CD4-positive, alpha-beta T cell (primary cell): ENCODE measurements around the gene ACADVL. TPM values are rescaled to one million over a fixed set of nuclear protein-coding genes. Genes with fewer than 3 reads are reported as not detected.
A peak's percentile ranks its signal among the peaks of the same experiment; 100 is the strongest.

Experiments
- ATAC-seq: fragments of 200-7000 bp; cut with Tn5 transposase; one replicate; pipeline ENCODE4 v1.10.0; 2022; ENCODE audit warnings: mild to moderate bottlenecking; ENCODE audit not compliant: poor library complexity
- CTCF ChIA-PET: fragments of 350-600 bp; sonication (Branson Sonifier 250); formaldehyde crosslinking; loops from one replicate; lab custom pipeline; 2021; ENCODE audit warnings: antibody characterized with exemption, inconsistent platforms; lab: Charles Lee
- POLR2A ChIA-PET: fragments of 350-600 bp; sonication (Branson Sonifier 250); formaldehyde crosslinking; loops from one replicate; lab custom pipeline; 2021; ENCODE audit warnings: antibody characterized with exemption, inconsistent platforms; lab: Charles Lee
- DNase-seq, 14 experiments: peaks; one replicate each; pipeline ENCODE4 v3.0.0-alpha.2; 2013 to 2020; ENCODE audit warnings: mixed read lengths in 2 of 14
- H3K27ac ChIP-seq, 2 donors: one replicate each; pipeline versions ENCODE4 v1.5.1 to v1.7.0; 2013; ENCODE audit warnings: low read length in 2 of 2, low read depth in 1 of 2, mild to moderate bottlenecking in 1 of 2
- H3K27me3 ChIP-seq, 2 experiments: 1 replicate in 1 of 2; 2 replicates in 1 of 2; pipeline versions ENCODE4 v1.6.1 to v1.7.0; 2013; ENCODE audit warnings: low read length in 2 of 2, control low read depth in 1 of 2, mild to moderate bottlenecking in 1 of 2, moderate library complexity in 1 of 2; ENCODE audit not compliant: insufficient read depth in 2 of 2, control insufficient read depth in 1 of 2
- H3K36me3 ChIP-seq: one replicate; pipeline ENCODE4 v1.6.1; 2013; ENCODE audit warnings: low read length, control low read depth; ENCODE audit not compliant: insufficient read depth
- H3K4me1 ChIP-seq: one replicate; pipeline ENCODE4 v1.6.1; 2013; ENCODE audit warnings: low read length, control low read depth; ENCODE audit not compliant: insufficient read depth
- H3K4me3 ChIP-seq: one replicate; pipeline ENCODE4 v1.5.1; 2013; ENCODE audit warnings: mild to moderate bottlenecking, low read length, moderate library complexity
- H3K9me3 ChIP-seq, 2 experiments: 1 replicate in 1 of 2; 2 replicates in 1 of 2; pipeline versions ENCODE4 v1.6.1 to v1.7.0; 2013; ENCODE audit warnings: low read length in 2 of 2, mild to moderate bottlenecking in 2 of 2, control low read depth in 1 of 2, moderate library complexity in 1 of 2; ENCODE audit not compliant: control insufficient read depth in 1 of 2, insufficient read depth in 1 of 2
- H3K27ac Mint-ChIP-seq: one replicate; pipeline ENCODE4 v1.8.0; 2020; ENCODE audit warnings: mixed read lengths
- H3K27me3 Mint-ChIP-seq: one replicate; pipeline ENCODE4 v1.8.0; 2021; ENCODE audit warnings: mixed read lengths
- H3K36me3 Mint-ChIP-seq: one replicate; pipeline ENCODE4 v1.8.0; 2021; ENCODE audit warnings: low read depth, mixed read lengths
- H3K4me1 Mint-ChIP-seq: one replicate; pipeline ENCODE4 v1.8.0; 2021; ENCODE audit warnings: low read depth, mixed read lengths
- H3K4me3 Mint-ChIP-seq: one replicate; pipeline ENCODE4 v1.8.0; 2020; ENCODE audit warnings: mild to moderate bottlenecking, mixed read lengths
- H3K9me3 Mint-ChIP-seq: one replicate; pipeline ENCODE4 v1.8.0; 2020; ENCODE audit warnings: mixed read lengths
- intact Hi-C, 2 experiments: fragments of 100-400 bp; cut with DNase I in 1 of 2; cut with micrococcal nuclease in 1 of 2; formaldehyde crosslinking; loops; one replicate each; pipeline versions ENCODE4 v1.15.1 to v1.9.0; 2023 to 2025; cut with DNase I, micrococcal nuclease
- total RNA-seq, 174 experiments: library from RNA in 2 of 174; stranded (reverse) in 2 of 174; gene quantifications; one replicate each; pipeline ENCODE4 v1.2.3 and lab custom pipeline; 2021 to 2026
- TF ChIP-seq, protein P1 (sequence below): fragments of 200-600 bp; IDR thresholded peaks from one replicate; pipeline ENCODE4 v1.8.0; 2022; ENCODE audit warnings: antibody characterized with exemption, mild to moderate bottlenecking

ACADVL gene
- total RNA-seq, 2 experiments from 2014 or later: 237 to 257 TPM

DNA sequence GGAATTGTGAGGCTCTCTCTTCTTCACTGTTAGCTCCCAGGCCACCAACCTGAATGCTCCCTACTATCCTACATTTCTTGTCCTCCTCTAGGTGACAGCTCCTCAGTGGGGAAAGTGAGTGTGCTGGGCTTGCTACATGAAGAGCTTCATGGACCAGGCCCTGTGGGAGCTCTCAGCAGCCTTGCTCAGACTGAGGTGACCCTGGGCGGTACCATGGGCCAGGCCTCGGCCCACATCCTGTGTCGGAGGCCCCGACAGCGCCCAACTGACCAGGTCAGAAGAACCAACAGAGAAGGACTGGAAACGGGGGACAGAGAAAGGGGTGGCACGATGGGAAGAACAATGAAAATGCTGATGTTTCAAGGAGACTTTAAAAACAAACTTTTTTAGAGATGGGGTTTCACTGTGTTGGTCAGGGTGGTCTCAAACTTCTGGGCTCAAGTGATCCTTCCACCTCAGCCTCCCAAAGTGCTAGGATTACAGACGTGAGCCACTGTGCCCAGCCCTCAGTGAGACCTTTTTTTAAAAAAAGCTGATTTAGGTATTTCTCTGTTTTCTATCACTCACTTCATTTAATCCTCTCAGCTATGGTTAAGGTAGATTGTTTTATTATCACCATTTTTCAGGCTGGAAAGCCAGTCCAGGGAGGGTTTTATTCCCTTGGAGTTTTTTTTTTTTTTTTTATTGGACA is 37.2 kb downstream of the ACADVL start:
- Mint-ChIP-seq H3K27ac (peak overlapping the region; percentile 27), H3K4me3 (no peak overlapping the region), H3K27me3 (no peaks in the 10 kb centered on the region), H3K36me3 (peaks cover 66% of the 10 kb centered on the region), H3K9me3 (no peaks in the 10 kb centered on the region), H3K4me1 (peaks cover 24% of the 10 kb centered on the region)
- Histone ChIP-seq H3K4me3 (no peak overlapping the region), H3K9me3 (no peaks in the 10 kb centered on the region), H3K4me1 (peaks cover 25% of the 10 kb centered on the region), H3K36me3 (peaks cover 37% of the 10 kb centered on the region), H3K27me3 (peaks cover 0 to 2% of the 10 kb centered on the region in 2 experiments), H3K27ac (no peak overlapping the region)
- ATAC-seq: no peak
- TF ChIP-seq, protein P1, sequence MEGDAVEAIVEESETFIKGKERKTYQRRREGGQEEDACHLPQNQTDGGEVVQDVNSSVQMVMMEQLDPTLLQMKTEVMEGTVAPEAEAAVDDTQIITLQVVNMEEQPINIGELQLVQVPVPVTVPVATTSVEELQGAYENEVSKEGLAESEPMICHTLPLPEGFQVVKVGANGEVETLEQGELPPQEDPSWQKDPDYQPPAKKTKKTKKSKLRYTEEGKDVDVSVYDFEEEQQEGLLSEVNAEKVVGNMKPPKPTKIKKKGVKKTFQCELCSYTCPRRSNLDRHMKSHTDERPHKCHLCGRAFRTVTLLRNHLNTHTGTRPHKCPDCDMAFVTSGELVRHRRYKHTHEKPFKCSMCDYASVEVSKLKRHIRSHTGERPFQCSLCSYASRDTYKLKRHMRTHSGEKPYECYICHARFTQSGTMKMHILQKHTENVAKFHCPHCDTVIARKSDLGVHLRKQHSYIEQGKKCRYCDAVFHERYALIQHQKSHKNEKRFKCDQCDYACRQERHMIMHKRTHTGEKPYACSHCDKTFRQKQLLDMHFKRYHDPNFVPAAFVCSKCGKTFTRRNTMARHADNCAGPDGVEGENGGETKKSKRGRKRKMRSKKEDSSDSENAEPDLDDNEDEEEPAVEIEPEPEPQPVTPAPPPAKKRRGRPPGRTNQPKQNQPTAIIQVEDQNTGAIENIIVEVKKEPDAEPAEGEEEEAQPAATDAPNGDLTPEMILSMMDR: no peak
- ChIA-PET CTCF (interaction anchor here (0.7 to 1.0 kb wide), 2 partner anchors 39 to 503 kb away, joined by 3 read pairs; no protein-coding TSS in a partner anchor), POLR2A (interaction anchor here (0.6 to 1.4 kb wide), 4 partner anchors 10 to 241 kb away, joined by 3 to 6 read pairs (median 4); partner anchors contain the start of genes GABARAP and PHF23)
- no peak for DNase-seq
- intact Hi-C loops: no loop called here

DNA sequence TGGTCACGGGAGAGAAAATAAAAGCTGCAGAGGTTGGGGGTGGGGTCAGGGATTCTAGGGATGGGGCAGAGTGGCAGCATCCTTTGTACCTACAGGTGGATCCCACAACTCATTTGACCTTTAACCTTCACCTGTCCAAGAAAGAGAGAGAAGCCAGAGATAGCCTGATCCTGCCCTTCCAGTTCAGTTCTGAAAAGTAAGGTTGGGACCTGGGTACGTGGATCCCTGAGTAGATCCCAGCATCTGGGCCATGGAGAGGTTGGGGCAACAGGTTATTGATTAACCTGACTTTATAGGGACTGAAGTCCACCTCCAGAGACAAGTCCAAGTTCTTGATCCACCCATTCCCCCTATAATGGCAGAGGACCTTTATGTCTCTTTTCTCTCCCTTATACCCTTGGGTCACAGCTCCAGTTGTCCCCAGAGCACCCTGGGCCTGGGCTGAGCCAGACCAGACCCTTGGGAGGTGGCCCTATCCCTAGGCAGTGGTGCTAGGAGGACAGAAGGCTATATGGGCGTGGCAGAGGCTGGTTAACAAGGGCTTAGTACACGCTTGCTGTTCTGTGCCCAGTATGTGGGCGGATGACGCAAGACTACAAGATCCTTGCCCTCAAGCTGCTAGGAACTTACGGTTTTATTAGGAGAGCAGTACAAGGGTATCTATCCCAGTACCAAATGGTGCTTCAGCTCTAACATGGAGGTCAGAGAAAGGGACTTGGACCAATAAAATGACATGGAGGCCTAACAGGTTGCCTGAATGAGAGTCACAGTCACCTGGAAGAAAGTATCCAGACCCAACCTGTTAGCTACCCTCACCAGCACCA is 39.2 kb downstream of the ACADVL start:
- Histone ChIP-seq H3K36me3 (peaks cover 37% of the 10 kb centered on the region), H3K27ac (no peak overlapping the region), H3K4me3 (no peak overlapping the region), H3K4me1 (peaks cover 35% of the 10 kb centered on the region), H3K9me3 (peaks cover 0 to 7% of the 10 kb centered on the region in 2 experiments), H3K27me3 (peaks cover 12 to 13% of the 10 kb centered on the region in 2 experiments)
- Mint-ChIP-seq H3K27ac (peak overlapping the region; percentile 15), H3K27me3 (peaks cover 10% of the 10 kb centered on the region), H3K4me3 (no peak overlapping the region), H3K9me3 (no peaks in the 10 kb centered on the region), H3K4me1 (peaks cover 25% of the 10 kb centered on the region), H3K36me3 (peaks cover 45% of the 10 kb centered on the region)
- TF ChIP-seq, protein P1: no peak
- ChIA-PET CTCF (no interaction called here), POLR2A (no interaction called here)
- DNase-seq (peak in 1 of 14 experiments; percentile 24), ATAC-seq (no peak)
- intact Hi-C loops: no loop called here

DNA sequence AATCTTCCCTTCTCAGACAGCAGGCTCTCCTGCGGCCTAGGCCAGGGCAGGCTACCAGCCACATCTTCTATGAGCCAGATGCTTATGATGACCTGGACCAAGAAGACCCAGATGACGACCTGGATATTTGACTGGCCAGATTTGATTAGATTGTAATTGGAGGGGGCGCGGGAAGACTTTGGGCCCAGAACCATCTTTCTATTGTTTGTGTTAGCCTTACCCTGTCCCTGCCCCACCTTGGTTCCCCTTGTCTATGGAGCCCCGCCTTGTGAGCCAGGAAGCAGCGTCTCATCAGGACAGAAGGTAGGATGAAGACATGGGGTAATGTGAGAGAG is 39.8 kb downstream of the ACADVL start:
- Mint-ChIP-seq H3K4me3 (no peak overlapping the region), H3K9me3 (no peaks in the 10 kb centered on the region), H3K27ac (peak overlapping the region; percentile 15), H3K36me3 (peaks cover 40% of the 10 kb centered on the region), H3K4me1 (peaks cover 28% of the 10 kb centered on the region), H3K27me3 (peaks cover 10% of the 10 kb centered on the region)
- peaks cover 35% of the 10 kb centered on the region for H3K4me1 ChIP-seq
- intact Hi-C loops: no loop called here
- peaks cover 12 to 13% of the 10 kb centered on the region in 2 experiments for H3K27me3 ChIP-seq
- peaks cover 0 to 7% of the 10 kb centered on the region in 2 experiments for H3K9me3 ChIP-seq
- DNase-seq: no peak
- ChIA-PET POLR2A (no interaction called here), CTCF (no interaction called here)
- no peak overlapping the region for H3K27ac ChIP-seq
- no peak for ATAC-seq
- H3K4me3 ChIP-seq: no peak overlapping the region
- TF ChIP-seq, protein P1: no peak
- H3K36me3 ChIP-seq: peaks cover 36% of the 10 kb centered on the region
